OCI-LY7 (cell line): ENCODE data around the gene CIART. TPM values are rescaled to one million over a fixed set of nuclear protein-coding genes. Genes with fewer than 3 reads are reported as not detected.
"Not testable (repeated sequence)": the region's sequence is repeated elsewhere in the genome, so short reads cannot be mapped to it uniquely, and the experiment has no call there.

Experiments
- BruUV-seq: library from RNA; stranded (reverse); fragments of 400-500 nt; replicated peaks from 2 replicates; lab custom pipeline; 2021; lab: Mats Ljungman, UMichigan
- CTCF ChIA-PET: fragments of 300-600 bp; sonication (Branson Sonifier 250); formaldehyde crosslinking; loops from one replicate; lab custom pipeline; 2022; ENCODE audit warnings: antibody characterized with exemption; ENCODE audit not compliant: unreplicated experiment; lab: Charles Lee
- POLR2A ChIA-PET: fragments of 300-600 bp; sonication (Branson Sonifier 250); formaldehyde crosslinking; loops from one replicate; lab custom pipeline; 2022; ENCODE audit warnings: antibody characterized with exemption; lab: Charles Lee
- DNase-seq: peaks from one replicate; pipeline ENCODE4 v3.0.0-alpha.2; 2015; ENCODE audit warnings: low spot score
- H2AFZ ChIP-seq: fragments of 200-600 bp; sonication (generic), shearing (Covaris generic); 2 replicates; pipeline ENCODE4 v1.6.1; 2014; ENCODE audit warnings: mild to moderate bottlenecking, antibody characterized with exemption, low read length, moderate library complexity
- H3K27ac ChIP-seq: fragments of 200-600 bp; sonication (generic); 2 replicates; pipeline ENCODE4 v1.5.1; 2014; ENCODE audit warnings: mixed run types, low read depth, mild to moderate bottlenecking, moderate library complexity, low read length, inconsistent platforms; ENCODE audit not compliant: poor library complexity, severe bottlenecking
- H3K36me3 ChIP-seq: fragments of 200-600 bp; sonication (generic); 2 replicates; pipeline ENCODE4 v1.6.1; 2014; ENCODE audit warnings: mild to moderate bottlenecking, antibody characterized with exemption, low read length, moderate library complexity, mixed read lengths; ENCODE audit not compliant: insufficient read depth
- H3K4me1 ChIP-seq: fragments of 200-600 bp; sonication (generic); 2 replicates; pipeline ENCODE4 v1.5.1; 2014; ENCODE audit warnings: mild to moderate bottlenecking, low read length; ENCODE audit not compliant: insufficient read depth, poor library complexity, severe bottlenecking
- H3K4me2 ChIP-seq: fragments of 200-600 bp; sonication (generic); 2 replicates; pipeline ENCODE4 v1.6.1; 2014; ENCODE audit warnings: mild to moderate bottlenecking, low read length
- H3K4me3 ChIP-seq: fragments of 200-600 bp; sonication (generic); 2 replicates; pipeline ENCODE4 v1.5.1; 2014; ENCODE audit warnings: mild to moderate bottlenecking, low read depth, low read length; ENCODE audit not compliant: poor library complexity, severe bottlenecking
- H3K79me2 ChIP-seq: fragments of 200-600 bp; sonication (generic); 2 replicates; pipeline ENCODE4 v1.6.1; 2016; ENCODE audit warnings: low read depth, mild to moderate bottlenecking, low read length, moderate library complexity, mixed read lengths; ENCODE audit not compliant: insufficient read depth
- H3K9me2 ChIP-seq: fragments of 200-600 bp; sonication (generic); 2 replicates; pipeline ENCODE4 v1.6.1; 2016; ENCODE audit warnings: mild to moderate bottlenecking, low read length, mixed read lengths; ENCODE audit not compliant: insufficient read depth
- H3K9me3 ChIP-seq: fragments of 200-600 bp; sonication (generic); 2 replicates; pipeline ENCODE4 v1.6.1; 2014; ENCODE audit warnings: mild to moderate bottlenecking, mixed run types, low read length, mixed read lengths
- H4K20me1 ChIP-seq: fragments of 200-600 bp; sonication (generic); 2 replicates; pipeline ENCODE4 v1.6.1; 2014; ENCODE audit warnings: mild to moderate bottlenecking, antibody characterized with exemption, low read length, moderate library complexity, mixed read lengths; ENCODE audit not compliant: insufficient read depth
- CTCF ChIP-seq: fragments of 200-600 bp; sonication (generic); conservative IDR thresholded peaks from 2 replicates; pipeline ENCODE4 v1.5.1; 2014; ENCODE audit warnings: mild to moderate bottlenecking, antibody characterized with exemption, low read length, moderate library complexity, mixed read lengths
- EZH2phosphoT487 ChIP-seq: fragments of 200-600 bp; sonication (generic); IDR thresholded peaks from 2 replicates; pipeline ENCODE4 v1.6.1; 2018; ENCODE audit warnings: low read depth, borderline replicate concordance, mild to moderate bottlenecking, mixed run types, antibody characterized with exemption, low read length, moderate library complexity, mixed read lengths
- intact Hi-C: fragments of 100-400 bp; cut with micrococcal nuclease; formaldehyde crosslinking; loops from one replicate; pipeline ENCODE4 v1.10.0; 2022; ENCODE audit not compliant: unreplicated experiment
- total RNA-seq, 2 experiments: library from RNA; depleted of rRNA in 1 of 2; stranded (reverse); fragments of >200 nt in 1 of 2; shearing (Covaris generic) in 1 of 2; gene quantifications; 2 replicates each; pipeline ENCODE4 v1.2.3, GENCODE V29; 2014 to 2022

CIART gene
- total RNA-seq, 2 experiments from 2014 or later: 0.68 TPM; not detected in 1

DNA sequence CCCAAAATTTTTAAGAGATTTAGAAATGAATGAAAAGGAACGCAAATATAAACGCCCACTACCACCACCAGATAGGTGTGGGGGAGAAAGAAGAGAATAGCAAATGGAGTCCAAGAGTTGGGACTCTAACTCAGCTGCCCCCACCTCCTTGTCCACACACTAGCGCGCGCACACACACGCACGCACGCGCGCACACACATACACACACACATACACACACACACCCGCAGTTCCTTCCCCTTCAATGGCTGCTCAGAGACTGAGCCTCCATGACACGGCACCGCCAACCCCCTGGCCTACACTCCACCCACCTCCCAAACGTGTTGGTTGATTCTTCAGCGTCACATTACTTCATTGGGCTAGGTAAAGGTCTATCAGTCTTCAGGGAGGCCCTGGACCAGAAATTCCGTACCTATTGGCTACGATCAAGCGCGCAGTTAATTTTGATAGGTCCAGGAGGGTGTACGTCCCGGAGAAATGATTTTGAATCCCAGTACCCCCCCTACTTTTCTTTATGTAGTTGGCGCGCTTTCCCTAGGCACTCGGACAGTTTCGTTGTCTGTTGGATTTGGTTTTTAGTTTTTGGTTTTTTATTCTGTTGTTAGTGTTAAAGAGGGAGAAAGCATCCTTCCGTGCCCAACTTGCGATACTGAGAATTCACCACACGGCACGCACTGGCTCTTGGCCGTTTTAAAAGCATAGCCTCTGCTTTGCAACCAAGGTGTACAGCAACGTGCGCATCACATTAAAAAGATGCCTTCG lies 46.3 kb upstream of the CIART start, which contains the start of gene ANP32E:
ANP32E (minus strand) TSS at position 261 of the 762 bp plus-strand sequence. CDS start 326 bp downstream, outside the sequence.
- H3K4me2 ChIP-seq: peak within 1 kb of the TSS; percentile 97
- peaks cover 49% of the 10 kb centered on the region for H3K79me2 ChIP-seq
- peak; percentile 99 for DNase-seq
- H3K9me2 ChIP-seq: no peaks in the 10 kb centered on the region
- intact Hi-C loops: loop anchor here (1.0 to 2.0 kb wide), 2 partner anchors 33 to 75 kb away; partner anchors contain the start of gene APH1A
- BruUV-seq: TSS peak; percentile 85
- CTCF ChIA-PET: no interaction called here
- TF ChIP-seq EZH2phosphoT487 (no peak), CTCF (peak; percentile 67)
- H2AFZ ChIP-seq: peak within 1 kb of the TSS; percentile 72
- POLR2A ChIA-PET: interaction anchor here (0.6 to 1.1 kb wide), 4 partner anchors 13 to 43 kb away, joined by 3 to 5 read pairs (median 3); partner anchors contain the start of gene APH1A
- H3K4me3 ChIP-seq: peak within 1 kb of the TSS; percentile 96
- H3K36me3 ChIP-seq: peaks cover 26% of the 10 kb centered on the region
- peaks cover 16% of the 10 kb centered on the region for H4K20me1 ChIP-seq
- H3K27ac ChIP-seq: peak within 1 kb of the TSS; percentile 95
- H3K4me1 ChIP-seq: peaks cover 21% of the 10 kb centered on the region
- H3K9me3 ChIP-seq: no peaks in the 10 kb centered on the region

- H3K27ac ChIP-seq: peak overlapping the region; percentile 95
- POLR2A ChIA-PET: interaction anchor here (0.5 to 1.1 kb wide), 5 partner anchors 24 to 293 kb away, joined by 3 to 5 read pairs (median 3); partner anchors contain the start of gene APH1A
Observed at GRCh38 chr1:150236614-150237100, 45.7 kb upstream of the CIART start.

GRCh38 chr1:150237176-150237575 lies 45.2 kb upstream of the CIART start:
- H3K27ac ChIP-seq: peak overlapping the region; percentile 95
- DNase-seq, BruUV-seq, H3K9me3 ChIP-seq, CTCF ChIA-PET, H3K9me2 ChIP-seq: not testable (repeated sequence)
- peak overlapping the region; percentile 96 for H3K4me3 ChIP-seq
- intact Hi-C loops: loop anchor here (2.0 kb wide), 1 partner anchor 76 kb away; no protein-coding TSS in a partner anchor
- H3K4me1 ChIP-seq: peaks cover 21% of the 10 kb centered on the region
- H3K4me2 ChIP-seq: peak overlapping the region; percentile 78
- H2AFZ ChIP-seq: peak overlapping the region; percentile 72; the same call in 1 of the 2 replicates
- H3K36me3 ChIP-seq: peaks cover 17% of the 10 kb centered on the region
- POLR2A ChIA-PET: interaction anchor here (0.5 to 1.1 kb wide), 3 partner anchors 32 to 294 kb away, joined by 3 to 5 read pairs (median 3); partner anchors contain the start of gene APH1A
- H4K20me1 ChIP-seq: peaks cover 16% of the 10 kb centered on the region
- H3K79me2 ChIP-seq: peaks cover 37% of the 10 kb centered on the region

More at GRCh38 chr1:150236614-150237100, 45.7 kb upstream of the CIART start:
- peak overlapping the region; percentile 96 for H3K4me3 ChIP-seq
- peak overlapping the region; percentile 72 for H2AFZ ChIP-seq
- peak overlapping the region; percentile 78 for H3K4me2 ChIP-seq
- intact Hi-C loops: loop anchor here (1.0 to 2.0 kb wide), 2 partner anchors 33 to 76 kb away; partner anchors contain the start of gene APH1A
- no peak for DNase-seq
- H3K36me3 ChIP-seq: peaks cover 20% of the 10 kb centered on the region
- H3K9me3 ChIP-seq: no peaks in the 10 kb centered on the region
- peaks cover 43% of the 10 kb centered on the region for H3K79me2 ChIP-seq
- no peaks in the 10 kb centered on the region for H3K9me2 ChIP-seq
- TSS peak; percentile 92 for BruUV-seq
- peaks cover 21% of the 10 kb centered on the region for H3K4me1 ChIP-seq
- peaks cover 16% of the 10 kb centered on the region for H4K20me1 ChIP-seq
- CTCF ChIA-PET: no interaction called here
- no peak for TF ChIP-seq EZH2phosphoT487
- TF ChIP-seq CTCF: no peak
